HG02852 (cell line): ENCODE data around the gene SYT12.

Experiments used
- ATAC-seq: cut with Tn5 transposase; IDR thresholded peaks from one replicate; pipeline ENCODE4 v1.9.1; 2021; ENCODE audit warnings: mild to moderate bottlenecking, moderate library complexity; ENCODE audit not compliant: unreplicated experiment

The SYT12 gene

GRCh38 chr11:67054346-67054835, 31.5 kb downstream of the SYT12 start:
- no peak for ATAC-seq

- ATAC-seq: no peak
Observed at GRCh38 chr11:67054836-67055523, 32.0 kb downstream of the SYT12 start.

- ATAC-seq: no peak
Observed at GRCh38 chr11:67055812-67056211, 32.9 kb downstream of the SYT12 start.

- ATAC-seq: no peak
Observed at GRCh38 chr11:67056267-67057204, 33.6 kb downstream of the SYT12 start, which contains the start of gene RHOD. Gene RHOD, plus strand, starts transcription at chr11:67056847. Its CDS starts 56 bp downstream, at chr11:67056903.

- no peak for ATAC-seq
Observed at GRCh38 chr11:67057205-67057672, 34.3 kb downstream of the SYT12 start.

GRCh38 chr11:67058506-67058905, 35.6 kb downstream of the SYT12 start:
- no peak for ATAC-seq

GRCh38 chr11:67059671-67060070, 36.7 kb downstream of the SYT12 start:
- ATAC-seq: no peak

DNA sequence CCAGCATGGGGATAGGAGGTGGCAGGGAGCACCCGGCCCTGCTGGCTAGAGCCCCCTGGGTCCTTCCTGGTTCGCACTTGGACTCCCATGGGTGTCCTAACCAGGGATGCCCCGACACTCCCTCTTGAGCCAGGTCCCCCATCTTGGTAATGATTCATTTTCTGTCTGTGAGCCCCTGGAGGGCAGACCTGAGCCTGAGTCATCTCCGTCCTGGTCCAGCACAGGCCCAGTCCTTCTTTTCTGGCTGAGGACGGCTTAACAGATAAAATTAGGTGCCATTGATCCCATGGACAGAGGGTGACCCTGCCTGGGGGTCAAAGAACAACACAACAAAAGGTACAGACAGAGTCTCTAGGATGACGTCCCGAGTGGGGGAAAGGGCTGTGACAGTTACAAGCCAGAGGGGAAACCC, 37.2 kb downstream of the SYT12 start:
- ATAC-seq: no peak

GRCh38 chr11:67062526-67063373, 39.8 kb downstream of the SYT12 start:
- no peak for ATAC-seq

DNA sequence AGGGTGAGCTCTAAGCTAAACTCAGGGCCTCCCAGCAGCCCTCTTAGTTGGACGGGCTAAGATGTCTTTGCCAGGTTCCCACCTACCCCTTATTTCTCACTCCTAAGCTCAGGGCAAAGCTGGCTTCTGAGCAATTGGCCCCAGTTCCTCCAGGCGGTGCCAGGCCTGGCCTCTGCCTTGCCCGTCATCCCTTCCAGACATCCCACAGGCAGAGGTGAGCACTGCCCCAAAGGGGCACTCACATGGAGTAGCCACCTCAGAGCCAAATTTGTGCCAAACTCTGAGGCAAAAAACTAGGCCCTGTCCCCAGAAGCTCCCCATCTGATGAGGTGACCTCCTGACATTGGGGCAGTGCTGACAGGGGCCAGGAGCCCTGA, 43.4 kb downstream of the SYT12 start:
- no peak for ATAC-seq

GRCh38 chr11:67071420-67072284, 48.7 kb downstream of the SYT12 start:
- ATAC-seq: no peak

DNA sequence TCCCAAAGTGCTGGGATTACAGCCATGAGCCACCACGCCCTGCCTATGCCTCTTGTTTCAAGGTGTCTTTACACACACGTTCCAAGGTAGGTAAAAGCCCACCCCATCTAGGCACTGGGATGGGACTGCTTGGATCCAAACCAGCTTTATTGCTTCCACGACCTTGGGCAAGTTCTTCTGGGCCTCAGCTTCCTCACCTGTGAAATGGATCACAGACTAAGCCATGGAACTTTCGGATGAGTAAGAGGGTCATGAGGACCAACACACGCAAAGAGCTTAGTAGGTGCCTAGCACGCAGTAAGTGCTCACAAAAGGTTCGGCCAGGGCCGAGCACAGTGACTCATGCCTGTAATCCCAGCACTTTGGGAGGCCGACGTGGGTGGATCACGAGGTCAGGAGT, 49.4 kb downstream of the SYT12 start:
- ATAC-seq: no peak

GRCh38 chr11:67073908-67074307, 51.0 kb downstream of the SYT12 start:
- ATAC-seq: no peak

DNA sequence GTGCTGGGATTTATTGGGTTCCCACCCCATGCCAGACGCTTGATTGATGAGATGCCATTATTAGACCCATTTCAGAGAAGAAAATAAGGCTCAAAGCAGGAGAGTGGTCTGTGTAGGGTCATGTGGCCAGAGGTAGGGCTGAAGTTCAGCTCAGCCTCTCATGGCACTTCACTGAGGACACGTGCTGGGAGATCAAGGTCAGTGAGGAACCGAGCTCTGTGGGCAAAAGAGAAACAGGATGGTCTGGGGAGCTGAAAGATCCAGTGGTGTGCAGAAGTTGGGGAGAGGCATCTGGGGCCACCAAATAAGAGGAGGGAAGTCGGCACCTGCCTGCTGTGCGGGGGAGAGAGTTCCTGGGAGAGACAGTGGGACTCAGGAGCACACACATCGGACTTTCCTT, 53.3 kb downstream of the SYT12 start:
- ATAC-seq: no peak

GRCh38 chr11:67079065-67079705, 56.3 kb downstream of the SYT12 start:
- ATAC-seq: no peak

DNA sequence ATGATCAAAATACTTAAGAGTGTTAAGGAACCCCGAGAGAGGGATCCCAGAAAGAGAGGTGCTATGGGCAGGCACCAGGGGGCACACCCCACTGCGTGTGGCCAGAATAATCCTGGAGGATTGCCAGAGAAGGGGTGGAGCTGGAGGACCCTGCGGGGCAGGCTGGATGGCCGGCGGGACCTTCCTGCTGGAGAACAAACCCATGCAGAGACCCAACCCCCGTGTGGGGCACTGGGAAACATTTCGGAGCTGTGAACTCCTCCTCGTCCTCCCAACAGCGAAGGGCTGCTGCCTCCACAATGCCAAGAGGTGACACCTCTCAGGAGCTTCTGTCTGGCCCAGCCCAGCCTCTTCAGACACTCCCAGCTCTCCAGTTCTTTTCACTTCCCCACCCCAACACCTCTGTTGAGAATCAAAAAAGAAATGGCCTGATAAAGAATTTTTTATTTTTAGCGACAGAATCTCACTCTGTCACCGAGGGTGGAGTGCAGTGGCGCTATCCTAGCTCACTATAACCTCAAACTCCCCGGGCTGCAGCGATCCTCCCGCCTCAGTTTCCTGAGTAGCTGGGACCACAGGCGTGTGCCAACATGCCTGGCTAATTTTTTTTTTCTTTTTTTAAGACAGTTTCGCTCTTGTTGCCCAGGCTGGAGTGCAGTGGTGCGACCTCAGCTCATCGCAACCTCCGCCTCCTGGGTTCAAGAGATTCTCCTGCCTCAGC, 59.3 kb downstream of the SYT12 start:
- no peak for ATAC-seq

DNA sequence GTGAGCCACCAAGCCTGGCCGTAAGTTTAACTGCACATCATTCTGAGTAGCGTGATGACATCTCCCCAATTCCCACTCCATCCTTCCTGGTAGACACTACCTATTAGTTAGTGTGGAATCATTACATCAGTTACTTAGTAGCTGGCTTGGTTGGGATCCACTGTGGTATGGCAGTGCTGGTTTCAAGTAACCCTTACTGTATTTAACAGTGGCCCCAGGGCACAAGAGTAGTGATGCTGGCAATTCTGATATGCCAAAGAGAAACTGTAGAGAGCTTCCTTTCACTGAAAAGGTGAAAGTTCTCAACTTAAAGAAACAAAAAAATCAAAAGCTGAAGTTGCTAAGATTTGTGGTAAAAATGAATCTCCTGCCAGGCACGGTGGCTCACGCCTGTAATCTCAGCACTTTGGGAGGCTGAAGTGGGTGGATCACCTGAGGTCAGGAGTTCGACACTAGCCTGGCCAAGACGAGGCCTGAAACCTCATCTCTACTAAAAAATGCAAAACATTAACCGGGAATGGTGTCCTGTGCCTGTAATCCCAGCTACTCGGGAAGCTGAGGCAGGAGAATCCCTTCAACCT, 60.9 kb downstream of the SYT12 start:
- ATAC-seq: no peak

DNA sequence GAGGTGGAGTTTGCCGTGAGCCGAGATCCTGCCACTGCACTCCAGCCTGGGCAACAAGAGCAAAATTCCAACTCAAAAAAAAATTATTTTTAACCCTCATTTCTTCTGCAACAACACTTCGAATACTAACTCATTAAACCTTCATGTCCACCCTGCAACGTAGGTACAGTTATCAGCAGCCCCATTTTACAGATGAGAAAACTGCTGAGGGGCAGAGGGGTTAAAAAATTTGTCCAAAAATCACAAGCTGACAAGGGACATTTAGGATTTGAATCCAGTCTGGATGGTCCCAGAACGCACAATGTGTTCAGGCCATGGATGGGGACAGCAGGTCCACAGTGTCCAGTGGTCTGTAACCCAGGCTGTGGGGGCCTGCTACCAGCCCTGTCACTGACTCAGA, 62.7 kb downstream of the SYT12 start:
- no peak for ATAC-seq
